Keratinocyte (primary cell): ENCODE results near the gene ERICH2. TPM values are rescaled to one million over a fixed set of nuclear protein-coding genes. Genes with fewer than 3 reads are reported as not detected.

Experiments
- DNase-seq: peaks from one replicate; pipeline ENCODE4 v3.0.0-alpha.2; 2011; ENCODE audit warnings: low read depth, missing footprints, low spot score
- FAIRE-seq: peaks from 2 replicates; lab custom pipeline; 2011; peaks lifted over from hg19 to GRCh38; lab: Jason Lieb, UNC
- H2AFZ ChIP-seq: 2 replicates; pipeline ENCODE4 v1.6.0; 2012; ENCODE audit warnings: low read length, control low read depth, inconsistent platforms; ENCODE audit not compliant: control insufficient read depth
- H3K27ac ChIP-seq: 2 replicates; pipeline ENCODE4 v1.5.1; 2011; ENCODE audit warnings: low read length; ENCODE audit not compliant: control insufficient read depth, insufficient read depth
- H3K27me3 ChIP-seq: 3 replicates; pipeline ENCODE4 v1.6.0; 2011; ENCODE audit warnings: low read length; ENCODE audit not compliant: control insufficient read depth, insufficient read depth; ENCODE audit errors: extremely low read depth
- H3K36me3 ChIP-seq, 2 experiments: 2 replicates in 1 of 2; 3 replicates in 1 of 2; pipeline ENCODE4 v1.5.1; 2011; ENCODE audit warnings: low read length in 2 of 2, mild to moderate bottlenecking in 1 of 2; ENCODE audit not compliant: control insufficient read depth in 2 of 2, insufficient read depth in 2 of 2; ENCODE audit errors: extremely low read depth in 1 of 2
- H3K4me1 ChIP-seq: 3 replicates; pipeline ENCODE4 v1.5.1; 2011; ENCODE audit warnings: low read length; ENCODE audit not compliant: control insufficient read depth, insufficient read depth; ENCODE audit errors: extremely low read depth
- H3K4me2 ChIP-seq: 3 replicates; pipeline ENCODE4 v1.6.0; 2011; ENCODE audit warnings: low read depth, low read length; ENCODE audit not compliant: control insufficient read depth, insufficient read depth; ENCODE audit errors: extremely low read depth
- H3K4me3 ChIP-seq, 3 experiments: fragments of 200-600 bp in 1 of 3; sonication (generic) in 1 of 3; 2 replicates in 2 of 3; 3 replicates in 1 of 3; pipeline ENCODE4 v1.5.1; 2011 to 2016; ENCODE audit warnings: low read length in 3 of 3, mild to moderate bottlenecking in 3 of 3, control low read depth in 2 of 3, inconsistent platforms in 1 of 3, low read depth in 1 of 3, mixed read lengths in 1 of 3, mixed run types in 1 of 3, moderate library complexity in 1 of 3; ENCODE audit not compliant: control insufficient read depth in 2 of 3, insufficient read depth in 2 of 3; ENCODE audit errors: extremely low read depth in 1 of 3
- H3K79me2 ChIP-seq: 2 replicates; pipeline ENCODE4 v1.6.0; 2012; ENCODE audit warnings: low read length; ENCODE audit not compliant: control insufficient read depth, insufficient read depth
- H3K9ac ChIP-seq: 3 replicates; pipeline ENCODE4 v1.6.0; 2011; ENCODE audit warnings: low read length; ENCODE audit not compliant: control insufficient read depth, insufficient read depth; ENCODE audit errors: extremely low read depth
- H3K9me1 ChIP-seq: 3 replicates; pipeline ENCODE4 v1.6.0; 2011; ENCODE audit warnings: low read length; ENCODE audit not compliant: control insufficient read depth, insufficient read depth; ENCODE audit errors: extremely low read depth
- H3K9me3 ChIP-seq: 2 replicates; pipeline ENCODE4 v1.5.1; 2012; ENCODE audit warnings: low read depth, low read length; ENCODE audit not compliant: control insufficient read depth
- H4K20me1 ChIP-seq: 3 replicates; pipeline ENCODE4 v1.6.0; 2011; ENCODE audit warnings: low read length; ENCODE audit not compliant: control insufficient read depth, insufficient read depth; ENCODE audit errors: extremely low read depth
- EZH2 ChIP-seq: IDR thresholded peaks from one replicate; pipeline ENCODE4 v1.6.1; 2012; ENCODE audit warnings: inconsistent platforms, mild to moderate bottlenecking, low read length, moderate library complexity
- dilution Hi-C: fragments of 300-500 bp; cut with MboI; formaldehyde crosslinking; loops from one replicate; pipeline ENCODE4 v1.7.0; 2020; ENCODE audit warnings: low sequenced_read_pairs; ENCODE audit not compliant: extremely low pct_ligation_motif_present
- polyA plus RNA-seq, 5 experiments: library from polyadenylated mRNA; depleted of rRNA in 3 of 5; stranded (reverse) in 3 of 5; stranded (forward) in 1 of 5; unstranded in 1 of 5; fragments of >200 nt; gene quantifications; 1 replicate in 1 of 5; 2 replicates in 3 of 5; 3 replicates in 1 of 5; pipeline versions ENCODE4 v1.2.1 to v1.2.3, GENCODE V29; 2011 to 2012; ENCODE audit warnings: missing spikeins in 2 of 5, low read depth in 1 of 5, low replicate concordance in 1 of 5
- TF ChIP-seq, protein P1 (sequence below), 3 experiments: IDR thresholded peaks in 1 of 3; conservative IDR thresholded peaks in 1 of 3; optimal IDR thresholded peaks in 1 of 3; 2 replicates in 2 of 3; 3 replicates in 1 of 3; pipeline versions ENCODE3 to v1.5.1; 2011; ENCODE audit warnings: low read length in 3 of 3, mild to moderate bottlenecking in 3 of 3, moderate library complexity in 2 of 3, control low read depth in 1 of 3, inconsistent platforms in 1 of 3; ENCODE audit not compliant: insufficient read depth in 2 of 3; ENCODE audit errors: extremely low read depth in 1 of 3

ERICH2 gene
- polyA plus RNA-seq, 1 donor (not counting 4 experiments of a cell fraction or from before 2014, with no cell fraction given) = 1.3 TPM

DNA sequence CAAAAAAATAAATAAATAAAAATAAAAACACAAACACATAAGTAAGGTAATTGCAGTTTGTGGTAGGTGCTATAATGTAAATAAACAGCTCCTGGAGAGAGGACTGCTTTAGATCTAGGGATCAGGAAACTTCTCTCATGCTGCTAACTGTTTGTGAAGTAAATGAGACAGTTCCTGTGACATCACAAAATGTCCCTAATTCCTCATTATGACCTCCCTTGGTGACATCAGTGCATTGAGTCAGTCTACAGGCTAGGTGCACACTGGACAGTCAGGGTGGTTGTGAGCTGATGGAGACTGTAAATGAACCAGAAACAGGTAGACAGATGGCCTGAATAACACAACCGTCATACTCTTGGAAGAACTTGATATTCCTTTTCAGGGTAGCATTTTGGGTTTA lies 13.4 kb downstream of the ERICH2 start:
- Histone ChIP-seq H2AFZ (no peak overlapping the region), H3K9me3 (no peaks in the 10 kb centered on the region), H3K36me3 (no peaks in the 10 kb centered on the region), H4K20me1 (no peaks in the 10 kb centered on the region), H3K27me3 (no peaks in the 10 kb centered on the region), H3K79me2 (no peaks in the 10 kb centered on the region), H3K9me1 (no peaks in the 10 kb centered on the region), H3K4me3 (no peak overlapping the region), H3K4me1 (no peaks in the 10 kb centered on the region), H3K9ac (no peak overlapping the region), H3K27ac (no peak overlapping the region), H3K4me2 (no peak overlapping the region)
- FAIRE-seq (no peak), DNase-seq (no peak)
- dilution Hi-C loops = no loop called here
- no peak for TF ChIP-seq EZH2
- TF ChIP-seq, protein P1, sequence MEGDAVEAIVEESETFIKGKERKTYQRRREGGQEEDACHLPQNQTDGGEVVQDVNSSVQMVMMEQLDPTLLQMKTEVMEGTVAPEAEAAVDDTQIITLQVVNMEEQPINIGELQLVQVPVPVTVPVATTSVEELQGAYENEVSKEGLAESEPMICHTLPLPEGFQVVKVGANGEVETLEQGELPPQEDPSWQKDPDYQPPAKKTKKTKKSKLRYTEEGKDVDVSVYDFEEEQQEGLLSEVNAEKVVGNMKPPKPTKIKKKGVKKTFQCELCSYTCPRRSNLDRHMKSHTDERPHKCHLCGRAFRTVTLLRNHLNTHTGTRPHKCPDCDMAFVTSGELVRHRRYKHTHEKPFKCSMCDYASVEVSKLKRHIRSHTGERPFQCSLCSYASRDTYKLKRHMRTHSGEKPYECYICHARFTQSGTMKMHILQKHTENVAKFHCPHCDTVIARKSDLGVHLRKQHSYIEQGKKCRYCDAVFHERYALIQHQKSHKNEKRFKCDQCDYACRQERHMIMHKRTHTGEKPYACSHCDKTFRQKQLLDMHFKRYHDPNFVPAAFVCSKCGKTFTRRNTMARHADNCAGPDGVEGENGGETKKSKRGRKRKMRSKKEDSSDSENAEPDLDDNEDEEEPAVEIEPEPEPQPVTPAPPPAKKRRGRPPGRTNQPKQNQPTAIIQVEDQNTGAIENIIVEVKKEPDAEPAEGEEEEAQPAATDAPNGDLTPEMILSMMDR (optimal IDR thresholded peaks at IDR 0.05 in 1 of 3, IDR thresholded peaks at IDR 0.05 in 1 of 3, conservative IDR thresholded peaks at IDR 0.05 in 1 of 3; ENCODE audit: extremely low read depth in 1 of 3, insufficient read depth in 2 of 3, low read length in 3 of 3) = no peak

DNA sequence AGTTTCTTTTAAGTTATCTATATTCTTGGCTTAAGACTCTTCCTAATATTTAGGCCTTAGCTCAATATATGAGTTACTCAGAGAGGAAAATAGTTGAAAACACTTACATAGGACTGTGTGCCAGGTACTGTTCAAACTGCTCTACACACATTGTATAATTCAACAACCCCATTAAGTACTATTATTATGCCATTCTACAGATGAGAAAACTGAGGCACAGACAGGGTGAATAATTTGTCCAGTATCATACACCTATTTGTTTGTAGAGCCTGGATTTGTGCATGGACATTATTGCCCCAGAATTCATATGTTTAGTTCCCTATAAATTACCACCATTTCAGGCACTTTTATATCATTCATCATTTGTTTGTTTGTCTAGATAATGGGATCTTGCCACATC lies 28.8 kb downstream of the ERICH2 start:
- no peak for FAIRE-seq
- dilution Hi-C loops = no loop called here
- no peaks in the 10 kb centered on the region for H3K36me3 ChIP-seq
- H4K20me1 ChIP-seq = no peaks in the 10 kb centered on the region
- no peaks in the 10 kb centered on the region for H3K9me1 ChIP-seq
- no peak overlapping the region for H3K27ac ChIP-seq
- no peak overlapping the region for H3K4me2 ChIP-seq
- H3K27me3 ChIP-seq = peaks cover 8% of the 10 kb centered on the region
- no peak overlapping the region for H2AFZ ChIP-seq
- no peak overlapping the region for H3K9ac ChIP-seq
- no peak overlapping the region for H3K4me3 ChIP-seq
- H3K9me3 ChIP-seq = no peaks in the 10 kb centered on the region
- H3K4me1 ChIP-seq = no peaks in the 10 kb centered on the region
- H3K79me2 ChIP-seq = no peaks in the 10 kb centered on the region
- DNase-seq = no peak
- TF ChIP-seq EZH2 = no peak
- TF ChIP-seq, protein P1 (optimal IDR thresholded peaks at IDR 0.05 in 1 of 3, IDR thresholded peaks at IDR 0.05 in 1 of 3, conservative IDR thresholded peaks at IDR 0.05 in 1 of 3; ENCODE audit: extremely low read depth in 1 of 3, insufficient read depth in 2 of 3, low read length in 3 of 3) = no peak
